Epithelial cell of prostate (primary cell): ENCODE results near the gene APP.
"Not testable (repeated sequence)": the region's sequence is repeated elsewhere in the genome, so short reads cannot be mapped to it uniquely, and the experiment has no call there.

Experiments
- DNase-seq: peaks from one replicate; pipeline ENCODE4 v3.0.0-alpha.2; 2011; ENCODE audit warnings: low read depth, low spot score
- H3K27ac ChIP-seq: fragments of 450-650 bp; 2 replicates; pipeline ENCODE4 v1.5.1; 2017; ENCODE audit warnings: mild to moderate bottlenecking

APP gene

DNA sequence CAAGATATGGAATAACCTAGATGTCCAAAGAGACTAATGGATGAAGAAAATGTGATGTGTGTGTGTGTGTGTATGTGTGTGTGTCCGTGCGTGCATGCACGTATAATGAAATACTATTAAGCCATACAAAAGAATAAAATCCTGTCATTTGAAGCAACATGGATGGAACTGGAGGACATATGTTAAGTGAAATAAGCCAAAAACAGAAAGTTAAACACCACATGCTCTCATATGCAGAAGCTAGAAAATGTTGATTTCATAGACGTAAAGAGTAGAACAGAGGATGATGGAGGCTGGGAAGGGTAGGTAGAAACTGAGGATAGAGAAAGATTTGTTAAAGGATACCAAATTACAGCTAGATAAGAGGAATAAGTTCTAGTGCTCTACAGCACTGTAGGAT, 133.7 kb downstream of the APP start:
- no peak overlapping the region for H3K27ac ChIP-seq
- no peak for DNase-seq

DNA sequence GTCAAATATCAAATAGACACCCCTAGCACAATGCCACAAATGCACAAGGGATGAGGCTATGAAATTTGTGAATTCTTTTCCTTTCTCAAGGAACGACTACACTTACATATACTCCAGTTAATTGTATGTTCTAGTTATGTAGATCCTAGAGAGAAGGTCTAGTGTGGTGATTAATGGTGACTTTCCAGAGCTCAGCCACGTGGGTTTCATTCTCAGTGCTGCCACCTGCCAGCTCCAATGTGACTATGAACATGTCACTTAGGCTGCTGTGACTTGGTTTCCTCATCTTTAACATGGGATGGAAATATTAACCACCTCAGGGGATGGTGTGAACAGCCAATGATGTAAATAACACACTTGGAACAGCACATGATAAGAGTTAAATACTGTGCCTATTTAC, 138.3 kb downstream of the APP start:
- H3K27ac ChIP-seq = no peak overlapping the region
- DNase-seq = no peak

DNA sequence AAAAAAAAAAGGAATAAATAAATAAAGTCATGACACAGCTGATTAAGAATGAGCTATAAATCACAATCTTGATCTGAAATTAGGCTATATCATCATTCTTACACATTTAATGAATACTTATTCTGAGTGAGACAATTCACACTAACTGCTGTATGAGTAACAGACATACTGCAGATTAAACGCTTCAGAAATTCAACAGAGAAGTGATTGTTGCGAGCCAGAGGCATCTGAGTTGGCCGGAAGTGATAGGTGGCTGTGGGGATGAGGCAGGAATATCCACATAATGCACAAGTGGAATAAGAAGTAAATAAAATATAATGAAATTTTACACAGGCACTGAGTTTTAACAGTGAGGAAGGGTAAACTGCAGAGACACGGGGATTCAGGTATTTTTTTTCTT, 142.4 kb downstream of the APP start:
- no peak for DNase-seq
- H3K27ac ChIP-seq = no peak overlapping the region

DNA sequence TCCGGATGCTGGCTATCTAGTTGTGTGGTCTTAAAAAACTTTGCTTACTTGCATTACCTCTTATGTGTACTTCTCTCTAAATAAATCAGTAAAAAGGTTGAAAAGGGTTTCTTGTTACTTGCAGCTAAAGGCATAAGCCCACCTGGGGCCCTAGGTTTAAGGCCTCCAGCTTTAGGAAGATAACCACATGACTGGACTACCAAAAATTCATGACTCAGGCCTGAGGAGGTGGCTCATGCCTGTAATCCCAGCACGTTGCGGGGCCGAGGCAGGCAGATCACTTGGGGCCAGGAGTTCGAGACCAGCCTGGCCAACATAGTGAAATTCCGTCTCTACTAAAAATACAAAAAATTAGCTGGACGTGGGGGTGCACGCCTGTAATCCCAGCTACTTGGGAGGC, 142.9 kb downstream of the APP start:
- DNase-seq = no peak

DNA sequence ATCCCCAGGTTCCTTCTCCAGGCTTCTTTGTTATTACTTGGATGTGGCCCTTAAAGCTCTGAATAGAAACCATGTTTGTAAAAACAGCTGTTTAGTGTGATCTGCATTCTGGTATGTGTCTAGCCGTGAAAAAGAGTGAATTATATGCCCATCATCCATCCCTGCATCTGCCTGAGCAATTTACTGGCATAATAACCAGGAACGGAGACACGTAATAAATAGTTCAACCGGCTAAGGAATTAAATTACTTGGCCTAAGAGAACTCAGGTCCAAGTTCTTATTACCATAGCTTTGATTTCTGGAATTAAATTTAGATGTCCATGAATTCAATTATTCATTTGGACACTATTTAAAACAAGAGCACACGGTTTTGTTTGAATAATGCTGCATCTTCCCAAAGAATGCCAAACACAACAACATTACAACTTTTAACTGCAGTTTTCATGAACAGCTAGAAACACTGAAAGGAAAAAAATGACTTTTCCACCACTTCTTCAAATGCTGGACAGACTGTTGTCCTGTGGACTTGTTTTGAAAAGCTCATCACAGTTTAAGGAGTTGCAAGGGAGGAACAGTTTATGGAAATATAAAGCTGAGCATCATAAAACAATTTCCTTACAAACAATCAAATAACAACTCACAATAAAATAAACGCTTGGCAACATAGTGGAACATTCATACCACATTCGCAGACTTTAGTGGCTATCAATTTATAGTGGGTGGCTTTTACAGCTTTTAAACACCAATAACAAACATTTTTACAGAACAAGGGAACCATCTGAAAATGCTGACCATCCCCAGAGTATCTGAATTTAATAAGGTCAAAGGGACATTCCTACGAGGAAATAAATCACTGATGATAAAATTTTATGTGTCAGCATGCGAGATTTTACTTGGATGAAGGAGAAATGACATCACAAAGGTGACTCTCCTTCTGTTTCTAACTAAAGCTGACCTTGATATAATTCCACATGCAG, 144.7 kb downstream of the APP start:
- H3K27ac ChIP-seq = no peak overlapping the region
- no peak for DNase-seq

More for the DNA sequence above, 142.9 kb downstream of the APP start:
- no peak overlapping the region for H3K27ac ChIP-seq

DNA sequence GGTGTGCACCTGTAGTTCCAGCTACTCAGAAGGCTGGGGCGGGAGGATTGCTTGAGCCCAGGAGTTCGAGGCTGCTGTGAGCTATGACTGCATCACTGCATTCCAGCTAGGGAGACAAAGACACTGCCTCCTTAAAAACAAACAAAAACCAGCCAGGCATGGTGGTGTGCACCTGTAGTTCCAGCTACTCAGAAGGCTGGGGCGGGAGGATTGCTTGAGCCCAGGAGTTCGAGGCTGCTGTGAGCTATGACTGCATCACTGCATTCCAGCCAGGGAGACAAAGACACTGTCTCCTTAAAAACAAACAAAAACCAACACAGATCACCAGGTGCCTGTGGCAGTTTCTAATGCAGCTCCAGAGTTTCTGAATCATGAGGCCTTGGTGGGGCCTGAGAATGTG, 147.2 kb downstream of the APP start:
- H3K27ac ChIP-seq, DNase-seq: not testable (repeated sequence)

DNA sequence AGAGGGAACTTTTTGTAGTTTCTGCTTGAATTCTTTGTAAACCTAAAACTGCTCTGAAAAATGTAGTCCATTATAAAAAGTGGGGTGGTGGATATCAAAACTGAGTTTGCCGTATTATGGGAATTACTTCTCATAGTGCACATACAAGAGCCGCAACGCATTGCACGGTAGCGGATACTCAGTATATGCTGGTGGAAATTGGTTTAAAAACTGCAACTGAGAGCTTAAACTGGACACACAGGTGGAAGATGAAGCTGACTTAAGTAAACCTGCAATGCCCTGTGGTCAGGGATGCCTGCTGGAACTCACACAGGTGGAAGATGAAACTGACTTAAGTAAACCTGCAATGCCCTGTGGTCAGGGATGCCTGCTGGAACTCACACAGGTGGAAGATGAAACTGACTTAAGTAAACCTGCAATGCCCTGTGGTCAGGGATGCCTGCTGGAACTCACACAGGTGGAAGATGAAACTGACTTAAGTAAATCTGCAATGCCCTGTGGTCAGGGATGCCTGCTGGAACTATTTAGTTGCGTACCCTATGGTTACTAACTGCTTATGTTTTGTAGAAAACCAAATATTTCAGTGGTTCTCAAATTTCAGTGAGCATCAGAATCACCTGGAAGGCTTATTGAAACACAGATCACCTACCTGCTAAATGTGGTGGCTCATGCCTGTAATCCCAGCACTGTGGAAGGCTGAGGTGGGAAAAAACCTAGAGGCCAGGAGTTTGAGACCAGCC, 147.8 kb downstream of the APP start:
- DNase-seq, H3K27ac ChIP-seq: not testable (repeated sequence)

DNA sequence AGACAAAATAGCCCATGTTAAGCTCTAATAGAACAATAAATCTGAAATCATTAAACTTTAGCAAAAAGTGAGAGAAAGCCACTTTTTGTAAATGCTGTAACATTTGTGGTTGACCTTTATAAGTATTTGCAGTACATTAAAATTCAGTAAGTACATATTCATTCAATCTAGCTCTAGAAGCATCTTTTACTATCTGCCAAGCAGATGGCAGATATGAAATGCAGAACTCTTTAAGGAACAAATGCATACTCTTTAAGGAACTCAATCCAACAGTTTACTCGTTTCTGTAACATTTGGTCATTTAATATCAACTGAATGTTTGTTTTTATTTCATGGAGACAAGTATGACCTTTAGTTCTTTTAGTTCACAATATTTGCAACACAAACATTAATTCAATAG, 150.1 kb downstream of the APP start:
- DNase-seq = no peak
- no peak overlapping the region for H3K27ac ChIP-seq

DNA sequence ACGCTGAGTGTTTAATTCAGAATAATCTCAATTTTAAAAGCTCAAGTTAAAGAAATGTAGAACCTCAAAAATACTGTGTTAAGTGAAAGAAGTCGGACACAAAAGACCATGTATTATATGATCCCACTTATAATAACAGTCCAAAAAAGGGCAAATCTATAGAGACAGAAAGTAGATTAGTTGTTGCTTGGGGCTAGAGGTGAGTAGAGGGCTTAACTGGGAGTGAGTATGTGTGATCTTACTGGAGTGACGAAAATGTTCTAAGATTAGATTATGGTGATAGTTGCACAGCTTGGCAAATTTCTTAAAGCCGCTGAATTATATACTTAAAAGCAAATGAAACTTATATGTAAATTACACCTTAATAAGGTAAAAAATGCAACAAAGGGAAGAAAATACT, 150.5 kb downstream of the APP start:
- DNase-seq = no peak

DNA sequence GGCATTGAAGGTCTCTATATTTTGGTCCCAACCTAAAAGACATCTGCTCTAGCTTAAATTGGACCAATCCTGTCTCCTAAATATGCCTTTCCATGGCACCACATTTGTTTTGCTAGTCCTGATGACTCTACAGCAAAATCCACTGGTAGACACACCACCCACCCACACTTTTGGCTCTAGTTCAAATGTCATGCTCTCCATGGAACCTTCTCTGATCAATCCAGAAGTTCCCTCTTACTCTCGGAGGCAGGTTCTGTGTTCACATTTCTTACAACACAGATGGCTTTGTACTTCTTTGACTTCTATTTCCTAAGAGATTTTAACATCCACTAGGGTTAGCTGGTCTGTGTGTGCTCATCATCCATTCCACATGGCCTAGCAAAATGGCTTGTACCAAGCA, 151.3 kb downstream of the APP start:
- DNase-seq = no peak
- H3K27ac ChIP-seq = no peak overlapping the region

More for the DNA sequence above, 150.5 kb downstream of the APP start:
- H3K27ac ChIP-seq = no peak overlapping the region

DNA sequence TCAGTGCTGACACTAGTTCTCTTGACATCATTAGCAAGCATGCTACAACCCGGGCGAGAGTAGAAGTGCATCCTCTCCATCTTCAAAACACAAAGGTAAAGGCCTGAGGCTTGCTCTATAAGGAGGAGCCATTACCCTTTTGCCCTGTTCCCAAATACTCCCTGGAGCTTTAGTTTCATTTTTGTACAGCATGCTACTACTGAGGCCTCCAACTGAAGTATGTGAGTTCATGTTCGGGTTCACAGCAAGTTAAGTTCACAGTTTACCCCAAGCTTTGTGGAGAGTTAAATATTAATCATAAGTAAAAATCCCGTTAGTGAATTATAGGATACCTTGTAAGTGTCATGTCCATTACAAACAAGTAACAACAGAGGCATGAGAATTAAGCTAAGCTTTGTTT, 156.6 kb downstream of the APP start:
- no peak for DNase-seq
- no peak overlapping the region for H3K27ac ChIP-seq

DNA sequence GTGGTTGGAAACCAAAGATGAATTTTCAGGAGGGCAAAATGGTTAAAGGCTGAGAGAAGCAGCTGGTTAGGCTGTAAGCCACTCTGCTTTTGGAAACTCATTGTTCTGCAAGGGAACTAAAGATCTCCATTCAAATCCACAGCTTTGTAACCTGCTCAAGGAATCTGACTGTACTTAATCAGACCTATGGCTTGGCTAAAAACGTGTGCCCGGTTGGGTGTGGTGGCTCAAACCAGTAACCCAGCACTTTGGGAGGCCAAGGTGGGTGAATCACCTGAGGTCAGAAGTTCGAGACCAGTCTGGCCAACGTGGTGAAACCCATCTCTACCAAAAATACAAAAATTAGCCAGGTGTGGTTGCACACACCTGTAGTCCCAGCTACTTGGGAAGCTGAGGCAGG, 158.1 kb downstream of the APP start:
- not testable (repeated sequence) for DNase-seq, H3K27ac ChIP-seq

DNA sequence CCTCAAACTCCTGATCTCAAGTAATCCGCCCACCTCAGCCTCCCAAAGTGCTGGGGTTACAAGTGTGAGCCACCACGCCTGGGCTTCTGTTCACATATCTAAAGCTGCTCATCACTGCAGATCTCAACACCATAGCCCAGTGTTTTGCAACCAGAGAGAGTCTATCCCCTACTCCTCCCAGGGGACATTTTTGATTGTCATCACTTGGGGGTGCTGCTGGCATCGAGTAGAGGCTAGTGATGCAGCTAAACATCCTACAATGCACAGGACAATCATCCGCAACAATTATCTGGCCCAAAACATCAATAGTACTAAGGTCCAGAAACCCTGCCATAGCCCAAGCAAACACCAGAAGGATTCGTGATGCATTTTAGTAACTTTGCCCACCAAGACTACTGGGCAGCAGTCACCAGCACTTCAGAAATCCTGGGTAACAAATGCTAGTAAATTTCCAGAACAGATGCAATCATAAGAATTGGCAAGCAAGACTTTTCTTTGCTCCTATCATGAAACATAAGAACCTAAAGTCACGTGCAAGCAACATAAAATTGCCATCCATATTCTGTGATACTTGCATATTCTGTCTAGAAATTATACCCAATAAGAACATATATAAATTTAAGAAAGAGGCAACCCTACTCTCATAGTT, 159.2 kb downstream of the APP start:
- no peak overlapping the region for H3K27ac ChIP-seq
- no peak for DNase-seq

DNA sequence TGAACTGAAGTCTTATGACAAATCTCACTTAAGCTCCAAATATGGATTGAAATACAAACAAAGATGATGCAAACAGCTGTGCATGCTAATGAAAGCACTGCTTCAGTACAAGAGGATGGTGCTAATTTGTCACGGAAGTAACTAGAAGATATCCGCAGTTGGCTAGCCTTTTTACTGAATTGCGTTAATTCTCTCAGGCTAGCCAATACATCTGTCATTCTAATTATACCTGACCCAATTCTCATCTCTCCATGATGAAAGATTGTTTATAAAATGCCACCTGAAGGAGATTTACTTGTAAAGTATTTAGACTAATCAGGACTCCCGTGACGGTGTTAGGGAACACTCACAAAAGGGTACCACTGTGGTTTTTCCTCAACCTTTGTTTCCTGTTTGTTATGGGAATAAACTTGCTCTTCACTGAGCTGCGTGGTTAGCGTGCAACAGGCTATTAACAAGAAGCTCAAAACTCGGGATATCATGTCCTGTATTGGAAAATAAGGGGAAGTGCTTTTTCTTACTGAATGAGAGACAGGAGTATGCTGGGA, 162.5 kb downstream of the APP start:
- peak overlapping the region; percentile 48 for H3K27ac ChIP-seq
- no peak for DNase-seq

DNA sequence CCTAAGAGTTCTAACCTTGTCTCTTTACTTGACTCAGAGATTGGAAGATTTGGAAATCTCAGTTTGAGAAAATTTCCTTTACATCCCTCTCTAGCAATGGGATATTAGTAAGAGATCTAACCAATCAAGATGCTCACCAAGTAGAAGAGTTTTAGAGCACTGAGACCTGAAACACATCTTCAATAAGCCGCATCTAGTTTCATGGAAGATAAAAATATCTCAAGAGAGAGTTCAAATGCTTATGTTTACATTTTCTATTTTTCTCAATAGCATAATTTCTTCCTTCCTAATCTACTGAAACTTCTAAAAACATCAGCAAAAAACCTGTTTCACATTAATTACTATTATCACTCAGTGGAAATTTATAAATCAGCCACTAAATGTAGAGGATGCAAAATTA, 165.1 kb downstream of the APP start:
- H3K27ac ChIP-seq = no peak overlapping the region
- no peak for DNase-seq

DNA sequence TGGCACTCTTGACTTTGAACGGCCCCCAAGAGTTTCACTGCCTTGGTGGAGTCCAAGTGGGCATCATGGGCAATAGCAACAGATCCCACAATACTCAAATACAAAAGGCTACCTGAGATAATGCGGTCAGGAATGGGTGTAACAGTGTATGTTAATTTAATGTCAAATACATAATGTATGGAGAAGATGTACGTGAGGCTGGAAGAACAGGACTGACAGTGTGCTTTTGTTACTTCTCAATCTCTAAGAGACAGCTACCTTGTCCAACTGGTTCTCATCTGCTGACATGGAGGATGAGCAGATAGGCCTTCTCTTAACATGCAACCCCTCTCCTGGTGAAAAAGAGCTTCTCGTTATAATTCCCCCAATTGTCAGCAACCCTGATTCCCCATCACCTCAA, 167.2 kb downstream of the APP start:
- H3K27ac ChIP-seq = no peak overlapping the region
- no peak for DNase-seq

DNA sequence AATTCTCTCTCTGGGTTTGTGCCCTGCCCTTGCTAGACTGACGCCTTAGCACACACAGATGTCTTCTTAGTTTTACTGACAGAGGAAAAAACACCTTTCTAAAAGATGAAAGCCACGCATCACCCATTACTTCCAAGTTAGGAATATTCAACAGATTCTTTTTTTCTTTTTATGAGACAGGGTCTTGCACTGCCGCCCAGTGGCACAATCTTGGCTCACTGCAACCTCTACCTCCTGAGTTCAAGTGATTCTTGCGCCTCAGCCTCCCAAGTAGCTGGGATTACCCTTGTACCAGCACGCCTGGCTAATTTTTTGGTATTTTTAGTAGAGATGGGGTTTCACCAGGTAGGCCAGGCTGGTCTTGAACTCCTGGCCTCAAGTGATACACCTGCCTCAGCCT, 169.2 kb downstream of the APP start:
- no peak overlapping the region for H3K27ac ChIP-seq
- no peak for DNase-seq

DNA sequence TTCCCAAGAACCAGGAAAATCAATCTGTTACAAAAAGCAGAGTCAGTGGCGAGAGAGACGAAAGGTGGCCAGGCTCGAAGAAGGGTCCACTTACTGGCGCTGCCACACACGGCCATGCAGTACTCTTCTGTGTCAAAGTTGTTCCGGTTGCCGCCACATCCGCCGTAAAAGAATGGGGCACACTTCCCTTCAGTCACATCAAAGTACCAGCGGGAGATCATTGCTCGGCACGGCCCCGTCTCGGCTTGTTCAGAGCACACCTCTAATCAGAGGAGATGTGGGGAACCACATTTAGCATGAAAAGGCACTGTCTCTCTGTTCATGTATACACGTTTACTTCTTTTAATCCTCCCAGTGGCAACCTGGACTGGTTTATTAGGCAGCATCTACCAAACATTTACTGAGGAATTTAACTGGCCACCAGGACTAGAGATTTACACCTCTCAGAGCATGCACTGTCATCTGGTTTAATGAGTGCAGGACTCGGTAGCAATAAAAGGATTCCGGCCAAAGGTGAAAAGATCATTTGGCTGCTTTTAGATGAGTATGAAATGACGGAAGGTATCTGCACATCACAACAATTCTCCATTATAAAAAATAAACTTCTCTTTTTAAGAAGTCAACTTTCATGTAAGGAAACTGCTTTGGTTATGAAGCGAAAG, 170.5 kb downstream of the APP start:
- no peak for DNase-seq
- H3K27ac ChIP-seq = no peak overlapping the region

DNA sequence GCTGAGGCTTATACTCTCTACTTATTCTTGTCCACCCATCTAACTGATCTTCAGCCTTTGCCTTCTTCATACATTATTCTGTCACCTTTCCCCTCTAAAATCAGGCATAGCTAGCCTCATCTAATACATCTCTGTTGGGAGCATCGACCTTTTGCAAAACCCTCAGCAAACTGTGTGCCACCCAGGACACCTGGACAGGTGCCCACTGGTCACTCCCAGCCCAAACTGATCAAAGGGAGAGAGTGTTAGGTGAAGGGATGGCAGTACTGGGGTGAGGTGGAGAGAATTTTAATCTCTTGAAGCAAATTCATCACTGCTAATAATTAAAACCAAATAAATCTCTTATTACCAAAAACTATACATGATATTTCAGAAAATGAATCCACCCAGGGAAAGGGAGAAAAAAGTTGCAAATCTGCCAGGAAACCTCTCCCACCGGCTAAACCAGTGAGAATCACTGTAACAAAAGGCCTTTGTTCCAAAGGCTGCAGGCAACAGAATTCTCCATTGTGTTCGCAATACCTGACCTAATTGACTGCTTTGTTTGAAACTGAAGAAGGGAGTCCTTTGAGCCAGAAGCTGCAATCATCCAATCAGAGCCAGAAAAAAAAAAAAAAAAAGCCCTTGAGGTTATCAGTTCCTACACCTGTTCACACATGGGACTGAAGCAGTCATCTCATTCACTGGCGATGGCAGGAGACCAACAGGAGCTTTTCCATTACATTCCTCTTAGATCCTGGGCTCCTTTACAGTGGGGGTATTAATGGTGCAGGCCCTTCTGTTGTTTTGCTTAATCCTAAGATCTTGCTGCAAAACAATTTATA, 172.6 kb downstream of the APP start:
- DNase-seq = peak; percentile 20
- H3K27ac ChIP-seq = no peak overlapping the region
